Heart right ventricle (tissue), 16 donors: ENCODE data around the gene GGACT. TPM values are rescaled to one million over a fixed set of nuclear protein-coding genes. Genes with fewer than 3 reads are reported as not detected.
A peak's percentile ranks its signal among the peaks of the same experiment; 100 is the strongest.

Source experiments
- ATAC-seq, 8 donors: fragments of 200-7000 bp; cut with Tn5 transposase; one replicate each; pipeline ENCODE4 v1.9.1; 2020; ENCODE audit warnings: mild to moderate bottlenecking in 8 of 8, moderate library complexity in 8 of 8, moderate number of reproducible peaks in 1 of 8
- DNase-seq, 2 donors: peaks; one replicate each; pipeline ENCODE4 v3.0.0-alpha.2; 2020
- H3K27ac ChIP-seq, 10 donors: fragments of 200-600 bp; sonication (generic) in 2 of 10; one replicate each; pipeline versions ENCODE4 v1.5.0 to v1.8.0; 2020 to 2022; ENCODE audit warnings: mild to moderate bottlenecking in 3 of 10
- H3K27me3 ChIP-seq, 7 donors: fragments of 200-600 bp; one replicate each; pipeline ENCODE4 v1.8.0; 2021 to 2022; ENCODE audit warnings: mild to moderate bottlenecking in 2 of 7
- H3K36me3 ChIP-seq, 9 donors: fragments of 200-600 bp; sonication (generic) in 1 of 9; one replicate each; pipeline versions ENCODE4 v1.5.0 to v1.8.0; 2020 to 2022; ENCODE audit warnings: mild to moderate bottlenecking in 2 of 9
- H3K4me1 ChIP-seq, 9 donors: fragments of 200-600 bp; sonication (generic) in 1 of 9; one replicate each; pipeline versions ENCODE4 v1.5.0 to v1.8.0; 2020 to 2022; ENCODE audit warnings: mild to moderate bottlenecking in 4 of 9
- H3K4me3 ChIP-seq, 10 donors: fragments of 200-600 bp; sonication (generic) in 2 of 10; one replicate each; pipeline versions ENCODE4 v1.5.0 to v1.8.0; 2020 to 2022; ENCODE audit warnings: mild to moderate bottlenecking in 7 of 10, moderate library complexity in 2 of 10
- H3K9me3 ChIP-seq, 11 donors: fragments of 200-600 bp in 10 of 11; sonication (generic) in 2 of 11; one replicate each; pipeline versions ENCODE4 v1.5.0 to v1.8.0; 2013 to 2022; ENCODE audit warnings: mild to moderate bottlenecking in 2 of 11, control low read depth in 1 of 11, moderate library complexity in 1 of 11
- CTCF ChIP-seq, 9 donors: fragments of 200-600 bp; sonication (generic) in 2 of 9; IDR thresholded peaks; one replicate each; pipeline versions ENCODE4 v1.5.0 to v1.8.0; 2021 to 2022; ENCODE audit warnings: antibody characterized with exemption in 9 of 9, mild to moderate bottlenecking in 5 of 9, moderate library complexity in 1 of 9
- WGBS, 2 donors: extraction: QIAGEN DNeasy Blood & Tissue Kit; methylation state at CpG; one replicate each; pipeline ENCODE4 v1.1.7; 2013; ENCODE audit warnings: inconsistent platforms in 1 of 2; 5-methylcytosine and 5-hydroxymethylcytosine counted together
- intact Hi-C, 10 donors: fragments of 100-400 bp; cut with DNase I; formaldehyde crosslinking; loops; one replicate each; pipeline versions ENCODE4 v1.11.1 to v1.14.2; 2022
- polyA plus RNA-seq, 2 donors: library from polyadenylated mRNA; stranded (reverse); fragments of 200-250 nt; gene quantifications; one replicate each; pipeline ENCODE4 v1.2.3, GENCODE V29; 2013
- total RNA-seq, 10 donors: library from RNA; stranded (reverse); fragmentation: NEBNext Ultra II Directional in 3 of 10; extraction: Animal tissue kit (Norgen Biotek cat#: 25700) in 3 of 10; gene quantifications; one replicate each; pipeline versions ENCODE4 v1.2.1 to v1.2.4, GENCODE V29; 2021 to 2023
- donor health status: Arrhythmogenic right ventricular cardiomyopathy.
- donor health status: ischemic (EF 13 %, LVEDD 7.1; RV severe dilation, severe dysfunction).
- donor health status: healthy with polysubstance abuse.
- donor health status: DM: no; HTN: yes; CAD: no.
- donor health status: DM: no; HTN: no; CAD: no.
- donor health status: ischemic (EF 25% LVEDD 6.9; RV normal size, moderate dysfunction).
- donor health status: ischemic (EF 25% LVEDD 5.7; RV mildly dilated, moderate dysfunction).
- donor health status: healthy.
- donor health status: DM: yes; HTN: yes; CAD: no.
- donor health status: Ischemic cardiomyopathy.
- donor health status: ischemic (EF 35%, LVEDD 5.7; RV mildly dilated, moderate dysfunction).
- donor health status: nonischemic (EF 11% LVEDD 7.7; RV severe dilation, severe dysfunction).
- donor health status: DM: yes; HTN: yes; CAD: no.
- donor health status: PGD.
- donor health status: ischemic (EF 29% LVEDD 5.4; RV normal size, mild dysfunction).
- donor health status: nonischemic (EF 23%, LVEDD 6.1; RV moderate dilation, normal function).

The GGACT gene
- total and polyA plus RNA-seq, 12 donors = 0.51 to 3.5 (median 1.6) TPM

DNA sequence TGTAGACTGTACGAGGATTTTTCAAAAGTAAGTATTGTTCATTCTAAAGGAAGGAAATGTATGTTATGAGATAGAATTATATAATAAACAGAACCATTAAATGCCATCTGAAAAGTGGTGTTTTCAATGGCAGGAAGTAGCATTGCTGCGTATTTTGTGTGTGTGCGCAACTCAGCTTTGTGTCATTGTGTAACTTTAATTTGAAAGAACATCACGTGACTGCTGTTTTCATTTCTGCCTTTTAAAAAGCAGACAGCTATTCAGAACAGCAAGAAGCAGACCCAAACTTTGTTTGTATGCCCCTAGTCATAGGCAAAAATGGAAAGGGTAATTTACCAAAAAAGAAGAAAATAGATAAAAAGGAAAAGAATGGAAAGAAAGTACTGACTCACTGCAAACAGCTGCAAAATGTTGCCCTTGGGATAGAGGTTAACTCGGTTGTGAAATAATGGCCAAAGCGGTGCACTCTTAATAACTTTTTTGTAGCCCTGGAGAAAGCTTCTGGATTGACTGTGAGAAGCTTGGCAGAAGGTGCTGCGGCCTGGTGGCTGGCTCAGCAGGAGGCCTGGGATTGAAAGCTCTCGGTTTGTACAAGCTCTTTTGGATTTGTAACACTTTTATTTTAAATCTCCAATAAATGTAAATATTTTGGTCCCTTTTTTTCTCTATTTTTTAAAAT is 97.3 kb downstream of the GGACT start:
- DNase-seq = peak; percentile 30 to 38

GRCh38 chr13:100490692-100491091 is 97.9 kb downstream of the GGACT start:
- ATAC-seq (peak in 4 of 8 donors; percentile 7 to 24 (median 14)), DNase-seq (no peak)
- H3K36me3 ChIP-seq = no peaks in the 10 kb centered on the region
- H3K27ac ChIP-seq = peak overlapping the region in 4 of 10 donors; percentile 4 to 51 (median 20)
- WGBS, 2 donors = 73 to 76% methylated on average over 4 of the region's 4 CpGs
- peaks cover 0 to 45% (median 0%) of the 10 kb centered on the region in 9 donors for H3K4me1 ChIP-seq
- no peaks in the 10 kb centered on the region for H3K9me3 ChIP-seq
- no peak overlapping the region for H3K4me3 ChIP-seq
- no peaks in the 10 kb centered on the region for H3K27me3 ChIP-seq
- TF ChIP-seq CTCF (IDR thresholded peaks at IDR 0.05) = no peak
- intact Hi-C loops = no loop called here

More for the DNA sequence above, 97.3 kb downstream of the GGACT start:
- intact Hi-C loops = no loop called here
- Histone ChIP-seq H3K4me3 (no peak overlapping the region), H3K27me3 (no peaks in the 10 kb centered on the region), H3K4me1 (peaks cover 0 to 49% (median 0%) of the 10 kb centered on the region in 9 donors), H3K36me3 (no peaks in the 10 kb centered on the region), H3K27ac (peak overlapping the region in 5 of 10 donors; percentile 4 to 51 (median 20)), H3K9me3 (no peaks in the 10 kb centered on the region)
- ATAC-seq = peak; percentile 61 to 92 (median 78)
- peak in 2 of 9 donors; percentile 18 to 32 for TF ChIP-seq CTCF (IDR thresholded peaks at IDR 0.05)
- 73 to 78% methylated on average over 8 of the region's 8 CpGs for WGBS, 2 donors

DNA sequence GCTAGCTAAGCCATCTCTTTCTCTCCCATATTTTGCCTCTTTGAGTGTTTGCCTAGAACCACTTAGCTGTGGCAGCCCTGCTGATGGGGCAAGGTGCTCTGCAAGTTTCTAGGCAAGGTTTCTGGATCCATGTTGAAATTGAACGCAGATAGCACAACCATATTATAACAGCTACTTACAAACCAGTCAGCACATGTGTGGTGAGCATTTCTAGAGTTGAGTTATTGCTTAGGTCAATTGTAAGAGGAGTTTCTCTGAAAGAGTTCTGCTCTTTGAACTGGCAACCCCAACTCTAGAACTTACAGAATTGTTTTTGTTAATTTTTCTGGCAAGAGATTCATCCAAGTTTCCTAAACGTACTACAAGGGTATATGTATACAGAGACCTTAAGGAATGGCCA is 103.3 kb downstream of the GGACT start:
- no peak for TF ChIP-seq CTCF (IDR thresholded peaks at IDR 0.05)
- intact Hi-C loops = no loop called here
- no peaks in the 10 kb centered on the region for H3K27me3 ChIP-seq
- peaks cover 0 to 22% (median 8%) of the 10 kb centered on the region in 9 donors for H3K4me1 ChIP-seq
- no peaks in the 10 kb centered on the region for H3K36me3 ChIP-seq
- H3K4me3 ChIP-seq = no peak overlapping the region
- no peak for DNase-seq
- no peak overlapping the region for H3K27ac ChIP-seq
- ATAC-seq = no peak
- no peaks in the 10 kb centered on the region for H3K9me3 ChIP-seq
- 89 to 97% methylated on average over 2 of the region's 2 CpGs for WGBS, 2 donors

GRCh38 chr13:100484702-100485101 is 103.9 kb downstream of the GGACT start:
- Histone ChIP-seq H3K4me3 (no peak overlapping the region), H3K4me1 (peaks cover 0 to 22% (median 8%) of the 10 kb centered on the region in 9 donors), H3K27ac (no peak overlapping the region), H3K36me3 (no peaks in the 10 kb centered on the region), H3K27me3 (no peaks in the 10 kb centered on the region), H3K9me3 (no peaks in the 10 kb centered on the region)
- WGBS, 2 donors = 88 to 94% methylated on average over 3 of the region's 3 CpGs
- ATAC-seq (no peak), DNase-seq (no peak)
- no peak for TF ChIP-seq CTCF (IDR thresholded peaks at IDR 0.05)
- intact Hi-C loops = no loop called here
